Cortex of kidney (tissue), 1 donor: ENCODE data around the gene CGB5.
"Not testable (repeated sequence)": the region's sequence is repeated elsewhere in the genome, so short reads cannot be mapped to it uniquely, and the experiment has no call there.

Experiments used
- DNase-seq: peaks from one replicate; lab custom pipeline; 2025; lab: John Stamatoyannopoulos, UW

Gene CGB5

DNA sequence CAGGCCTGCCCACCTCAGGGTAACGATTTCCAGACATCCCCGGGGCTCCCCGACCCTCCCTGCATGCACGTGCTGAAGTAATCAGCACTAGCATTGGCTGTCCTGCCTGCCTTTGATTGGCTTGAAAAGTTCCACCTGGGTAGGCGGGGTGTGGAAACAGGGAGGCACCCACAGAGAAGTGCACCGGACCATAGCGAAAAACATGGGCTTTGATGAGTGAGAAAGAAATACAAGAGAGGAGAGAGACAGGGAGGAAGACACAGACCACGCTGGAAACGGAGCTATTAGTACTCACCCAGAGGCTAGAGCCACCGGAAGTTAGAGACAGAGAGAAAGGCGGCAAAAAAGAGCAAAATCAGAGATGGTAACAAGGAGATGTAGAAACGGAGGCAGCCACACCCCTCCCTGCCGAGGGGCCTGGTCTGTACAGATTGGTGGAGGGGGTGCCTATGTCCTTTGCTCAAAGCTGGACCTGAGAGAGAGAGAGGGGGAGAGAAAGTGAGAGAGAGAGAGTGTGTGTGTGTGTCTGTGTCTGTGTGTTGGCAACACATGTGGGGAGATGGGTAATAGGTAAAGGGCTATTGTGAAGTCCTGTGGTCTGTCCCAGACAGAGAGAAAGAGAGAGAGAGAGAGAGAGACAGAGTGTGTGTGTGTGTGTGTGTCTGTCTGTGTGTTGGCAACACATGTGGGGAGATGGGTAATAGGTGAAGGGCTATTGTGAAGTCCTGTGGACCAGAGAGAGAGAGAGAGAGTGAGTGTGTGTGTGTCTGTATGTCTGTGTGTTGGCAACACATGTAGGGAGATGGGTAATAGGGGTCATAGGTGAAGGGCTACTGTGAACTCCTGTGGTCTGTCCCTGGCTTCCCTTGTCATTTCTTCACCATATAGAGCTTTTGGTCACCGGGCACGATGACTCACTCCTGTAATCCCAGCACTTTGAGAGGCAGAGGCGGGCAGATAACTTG, 22.4 kb upstream of the CGB5 start:
- no peak for DNase-seq

DNA sequence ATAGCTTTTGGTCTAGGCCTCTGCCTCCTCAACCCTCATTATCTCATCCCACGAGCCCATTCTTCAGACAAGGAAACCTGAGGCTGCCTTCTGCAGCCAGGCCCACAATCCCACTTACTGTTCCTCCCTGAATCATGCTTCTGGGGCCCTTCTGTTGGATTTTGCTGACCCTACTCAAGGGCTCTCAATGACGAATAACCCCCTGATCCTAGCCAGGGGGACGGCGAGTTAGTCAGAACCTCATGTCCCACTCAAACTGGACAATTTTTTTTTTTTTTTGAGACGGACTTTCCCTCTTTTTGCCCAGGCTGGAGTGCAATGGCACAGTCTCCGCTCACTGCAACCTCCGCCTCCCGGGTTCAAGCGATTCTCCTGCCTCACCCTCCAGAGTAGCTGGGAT, 21.5 kb upstream of the CGB5 start:
- no peak for DNase-seq

DNA sequence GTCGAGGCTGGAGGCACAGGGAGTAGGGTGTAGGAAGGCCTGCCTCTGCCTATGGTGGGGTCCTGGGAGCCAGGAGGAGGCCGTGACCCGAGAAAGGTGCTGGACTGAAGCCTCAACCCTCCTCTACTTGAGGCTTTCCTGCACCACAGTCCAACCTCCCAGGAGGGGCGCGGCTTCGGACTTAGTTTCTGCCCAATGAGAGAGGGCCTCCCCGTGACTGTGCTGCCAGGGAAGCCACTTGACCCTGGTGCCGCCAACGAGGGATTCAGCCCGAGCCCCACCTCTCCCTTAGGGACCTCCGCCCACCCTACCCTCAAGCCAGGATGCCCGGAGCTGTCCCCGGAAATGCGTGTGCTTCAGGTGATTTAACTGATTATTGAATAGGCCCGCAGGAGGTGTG, 19.4 kb upstream of the CGB5 start, which contains the start of gene CGB3:
CGB3 (minus strand) TSS at position 101 of the 400 bp plus-strand sequence. CDS start 362 bp downstream, outside the sequence.
- DNase-seq, result not testable (repeated sequence)

DNA sequence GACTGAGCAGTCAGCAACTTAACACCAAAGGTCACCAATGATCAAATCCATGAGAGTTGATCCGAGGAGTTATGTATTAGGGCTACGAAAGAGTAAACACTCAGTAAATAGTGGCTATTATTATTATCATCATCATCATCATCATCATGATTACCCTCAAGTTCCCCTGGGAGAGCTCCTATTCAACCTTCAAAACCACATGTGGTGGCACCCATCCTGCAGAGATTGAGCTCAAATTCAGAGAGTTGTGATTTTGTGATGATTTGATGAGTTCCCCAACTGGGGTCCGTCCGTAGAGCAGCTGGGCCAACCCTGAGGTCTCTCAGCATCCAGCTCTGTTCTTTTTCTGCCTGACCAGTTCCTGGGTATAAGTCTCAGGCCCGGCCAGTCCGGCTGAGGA, 18.6 kb upstream of the CGB5 start:
- DNase-seq, result not testable (repeated sequence)

DNA sequence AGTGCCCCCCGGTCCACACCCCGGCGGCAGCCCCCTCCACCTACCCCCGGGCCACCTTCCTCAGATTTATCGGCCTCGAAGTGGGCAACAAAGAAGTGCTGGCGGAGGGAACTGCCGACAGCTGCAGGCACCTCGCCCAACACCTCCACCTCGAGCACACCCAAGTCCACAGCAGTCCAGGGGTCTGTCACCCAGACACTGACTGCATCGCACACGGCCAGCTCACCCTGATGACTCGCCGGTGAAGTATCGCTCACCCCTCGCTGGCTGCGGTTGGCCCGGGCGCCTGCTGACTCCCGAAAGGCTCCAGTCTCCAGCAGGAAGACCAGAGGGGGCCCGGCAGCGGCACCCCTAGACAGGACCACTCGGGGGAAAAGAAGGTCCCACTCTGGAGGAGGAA, 18.0 kb upstream of the CGB5 start:
- DNase-seq, result not testable (repeated sequence)

DNA sequence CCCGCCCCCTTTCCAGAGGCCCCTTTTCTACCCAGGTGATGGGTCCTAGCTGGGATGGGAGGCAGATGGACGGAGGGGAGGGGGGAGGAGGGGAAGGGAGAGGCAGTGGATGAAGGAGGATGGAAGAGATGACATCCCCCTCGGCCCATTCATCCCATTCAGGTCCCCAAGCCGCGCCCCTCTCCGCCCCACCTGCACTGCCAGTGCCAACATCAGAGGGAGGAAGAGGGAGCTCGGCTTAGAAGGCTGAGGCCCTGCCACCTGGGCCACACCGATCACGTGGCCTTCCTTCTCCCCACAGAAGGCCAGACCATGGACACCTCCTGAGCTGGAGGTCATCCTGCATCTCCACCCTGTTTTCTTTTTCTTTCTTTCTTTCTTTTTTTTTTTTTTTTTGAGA, 15.0 kb upstream of the CGB5 start:
- not testable (repeated sequence) for DNase-seq

DNA sequence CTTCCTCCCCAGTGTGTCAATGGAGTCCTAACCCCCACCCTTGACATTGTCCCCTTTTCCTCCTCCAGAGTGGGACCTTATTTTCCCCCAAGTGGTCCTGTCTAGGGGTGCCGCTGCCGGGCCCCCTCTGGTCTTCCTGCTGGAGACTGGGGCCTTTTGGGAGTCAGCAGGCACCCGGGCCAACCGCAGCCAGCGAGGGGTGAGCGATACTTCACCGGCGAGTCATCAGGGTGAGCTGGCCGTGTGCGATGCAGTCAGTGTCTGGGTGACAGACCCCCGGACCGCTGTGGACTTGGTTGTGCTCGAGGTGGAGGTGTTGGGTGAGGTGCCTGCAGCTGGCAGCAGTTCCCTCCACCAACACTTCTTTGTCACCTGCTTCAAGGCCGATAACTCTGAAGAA, 13.9 kb upstream of the CGB5 start:
- DNase-seq, result not testable (repeated sequence)

DNA sequence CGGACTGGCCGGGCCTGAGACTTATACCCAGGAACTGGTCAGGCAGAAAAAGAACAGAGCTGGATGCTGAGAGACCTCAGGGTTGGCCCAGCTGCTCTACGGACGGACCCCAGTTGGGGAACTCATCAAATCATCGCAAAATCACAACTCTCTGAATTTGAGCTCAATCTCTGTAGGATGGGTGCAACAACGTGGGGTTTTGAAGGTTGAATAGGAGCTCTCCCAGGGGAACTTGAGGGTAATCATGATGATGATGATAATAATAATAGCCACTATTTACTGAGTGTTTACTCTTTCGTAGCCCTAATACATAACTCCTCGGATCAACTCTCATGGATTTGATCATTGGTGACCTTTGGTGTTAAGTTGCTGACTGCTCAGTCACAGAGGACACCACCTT, 13.3 kb upstream of the CGB5 start:
- DNase-seq, result not testable (repeated sequence)

DNA sequence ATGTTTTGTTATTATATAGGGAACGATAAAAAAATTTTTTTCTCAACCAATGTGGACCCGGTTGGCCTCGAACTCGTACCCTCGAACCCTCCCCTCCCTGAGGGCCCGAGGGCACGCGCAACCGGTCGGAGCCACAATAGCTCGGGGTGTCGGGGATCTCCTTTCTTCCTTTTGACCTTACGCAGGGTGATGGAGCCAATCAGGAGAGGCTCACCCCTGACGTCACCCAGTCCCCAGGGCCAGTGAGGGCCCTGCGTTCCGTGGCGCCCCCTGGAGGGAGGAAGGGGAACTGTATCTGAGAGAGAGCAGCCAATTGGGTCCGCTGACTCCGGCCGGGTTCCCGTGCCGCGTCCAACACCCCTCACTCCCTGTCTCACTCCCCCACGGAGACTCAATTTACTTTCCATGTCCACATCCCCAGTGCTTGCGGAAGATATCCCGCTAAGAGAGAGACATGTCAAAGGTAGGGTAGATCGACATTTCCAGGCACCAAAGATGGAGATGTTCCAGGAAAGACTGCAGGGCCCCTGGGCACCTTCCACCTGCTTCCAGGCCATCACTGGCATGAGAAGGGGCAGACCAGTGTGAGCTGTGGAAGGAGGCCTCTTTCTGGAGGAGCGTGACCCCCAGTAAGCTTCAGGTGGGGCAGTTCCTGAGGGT, 11.9 kb upstream of the CGB5 start, which contains the start of gene CGB2:
CGB2 (plus strand) TSS at position 249 of the 660 bp plus-strand sequence; CDS start at position 455, 206 bp downstream.
- not testable (repeated sequence) for DNase-seq

DNA sequence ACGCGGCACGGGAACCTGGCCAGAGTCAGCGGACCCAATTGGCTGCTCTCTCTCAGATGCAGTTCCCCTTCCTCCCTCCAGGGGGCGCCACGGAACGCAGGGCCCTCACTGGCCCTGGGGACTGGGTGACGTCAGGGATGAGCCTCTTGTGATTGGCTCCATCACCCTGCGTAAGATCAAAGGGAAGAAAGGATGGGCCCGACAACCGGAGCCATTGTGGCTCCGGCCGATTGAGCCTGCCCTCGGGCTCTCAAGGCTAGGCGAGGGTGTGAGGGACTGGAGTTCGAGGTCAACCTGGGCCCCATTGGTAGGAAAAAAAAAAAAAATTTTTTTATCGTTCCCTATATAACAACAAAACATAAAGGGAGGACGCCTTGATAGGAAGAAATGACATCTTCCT, 6.8 kb upstream of the CGB5 start, which contains the start of gene CGB1:
CGB1 (minus strand) TSS at position 81 of the 400 bp plus-strand sequence. CDS start 184 bp downstream, outside the sequence.
- DNase-seq, result not testable (repeated sequence)

DNA sequence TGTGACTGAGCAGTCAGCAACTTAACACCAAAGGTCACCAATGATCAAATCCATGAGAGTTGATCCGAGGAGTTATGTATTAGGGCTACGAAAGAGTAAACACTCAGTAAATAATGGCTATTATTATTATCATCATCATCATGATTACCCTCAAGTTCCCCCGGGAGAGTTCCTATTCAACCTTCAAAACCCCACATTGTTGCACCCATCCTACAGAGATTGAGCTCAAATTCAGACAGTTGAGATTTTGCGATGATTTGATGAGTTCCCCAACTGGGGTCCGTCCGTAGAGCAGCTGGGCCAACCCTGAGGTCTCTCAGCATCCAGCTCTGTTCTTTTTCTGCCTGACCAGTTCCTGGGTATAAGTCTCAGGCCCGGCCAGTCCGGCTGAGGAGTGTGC, 5.5 kb upstream of the CGB5 start:
- DNase-seq, result not testable (repeated sequence)

DNA sequence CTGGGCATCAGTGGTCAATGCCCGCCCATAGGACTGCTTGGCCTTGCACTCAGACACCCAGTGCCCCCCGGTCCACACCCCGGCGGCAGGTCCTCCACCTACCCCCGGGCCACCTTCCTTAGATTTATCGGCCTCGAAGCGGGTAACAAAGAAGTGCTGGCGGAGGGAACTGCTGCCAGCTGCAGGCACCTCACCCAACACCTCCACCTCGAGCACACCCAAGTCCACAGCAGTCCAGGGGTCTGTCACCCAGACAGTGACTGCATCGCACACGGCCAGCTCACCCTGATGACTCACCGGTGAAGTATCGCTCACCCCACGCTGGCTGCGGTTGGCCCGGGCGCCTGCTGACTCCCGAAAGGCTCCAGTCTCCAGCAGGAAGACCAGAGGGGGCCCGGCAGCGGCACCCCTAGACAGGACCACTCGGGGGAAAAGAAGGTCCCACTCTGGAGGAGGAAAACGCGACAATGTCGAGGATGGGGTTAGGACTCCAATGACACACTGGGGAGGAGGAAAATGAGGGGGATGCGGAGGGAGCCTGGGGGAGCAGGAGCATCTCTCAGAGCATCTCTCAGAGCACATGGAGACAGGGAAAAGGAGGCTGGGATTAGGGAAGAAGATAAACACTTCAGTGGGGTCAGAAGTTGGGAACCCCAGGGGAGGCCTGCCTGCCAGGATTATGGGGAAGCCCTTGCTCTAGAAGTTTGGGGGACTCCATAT, 4.9 kb upstream of the CGB5 start:
- DNase-seq, result not testable (repeated sequence)

DNA sequence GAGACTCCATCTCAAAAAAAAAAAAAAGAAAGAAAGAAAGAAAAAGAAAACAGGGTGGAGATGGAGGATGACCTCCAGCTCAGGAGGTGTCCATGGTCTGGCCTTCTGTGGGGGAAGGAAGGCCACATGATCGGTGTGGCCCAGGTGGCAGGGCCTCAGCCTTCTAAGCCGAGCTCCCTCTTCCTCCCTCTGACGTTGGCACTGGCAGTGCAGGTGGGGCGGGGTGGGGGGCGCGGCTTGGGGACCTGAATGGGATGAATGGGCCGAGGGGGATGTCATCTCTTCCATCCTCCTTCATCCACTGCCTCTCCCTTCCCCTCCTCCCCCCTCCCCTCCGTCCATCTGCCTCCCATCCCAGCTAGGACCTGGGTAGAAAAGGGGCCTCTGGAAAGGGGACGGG, 3.9 kb upstream of the CGB5 start:
- not testable (repeated sequence) for DNase-seq

DNA sequence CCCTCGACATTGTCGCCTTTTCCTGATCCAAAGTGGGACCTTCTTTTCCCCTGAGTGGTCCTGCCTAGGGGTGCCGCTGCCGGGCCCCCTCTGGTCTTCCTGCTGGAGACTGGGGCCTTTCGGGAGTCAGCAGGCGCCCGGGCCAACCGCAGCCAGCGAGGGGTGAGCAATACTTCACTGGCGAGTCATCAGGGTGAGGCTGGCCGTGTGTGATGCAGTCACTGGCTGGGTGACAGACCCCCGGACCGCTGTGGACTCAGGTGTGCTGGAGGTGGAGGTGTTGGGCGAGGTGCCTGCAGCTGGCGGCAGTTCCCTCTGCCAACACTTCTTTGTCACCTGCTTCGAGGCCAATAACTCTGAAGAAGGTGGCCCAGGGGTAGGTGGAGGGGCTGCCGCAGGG, 1.5 kb upstream of the CGB5 start:
- no peak for DNase-seq

DNA sequence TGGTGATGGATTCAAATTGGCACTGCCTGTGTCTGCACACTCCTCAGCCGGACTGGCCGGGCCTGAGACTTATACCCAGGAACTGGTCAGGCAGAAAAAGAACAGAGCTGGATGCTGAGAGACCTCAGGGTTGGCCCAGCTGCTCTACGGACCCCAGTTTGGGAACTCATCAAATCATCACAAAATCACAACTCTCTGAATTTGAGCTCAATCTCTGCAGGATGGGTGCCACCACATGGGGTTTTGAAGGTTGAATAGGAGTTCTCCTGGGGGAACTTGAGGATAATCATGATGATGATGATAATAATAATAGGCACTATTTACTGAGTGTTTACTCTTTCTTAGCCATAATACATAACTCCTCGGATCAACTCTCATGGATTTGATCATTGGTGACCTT, 982 bp upstream of the CGB5 start:
- DNase-seq, result not testable (repeated sequence)

DNA sequence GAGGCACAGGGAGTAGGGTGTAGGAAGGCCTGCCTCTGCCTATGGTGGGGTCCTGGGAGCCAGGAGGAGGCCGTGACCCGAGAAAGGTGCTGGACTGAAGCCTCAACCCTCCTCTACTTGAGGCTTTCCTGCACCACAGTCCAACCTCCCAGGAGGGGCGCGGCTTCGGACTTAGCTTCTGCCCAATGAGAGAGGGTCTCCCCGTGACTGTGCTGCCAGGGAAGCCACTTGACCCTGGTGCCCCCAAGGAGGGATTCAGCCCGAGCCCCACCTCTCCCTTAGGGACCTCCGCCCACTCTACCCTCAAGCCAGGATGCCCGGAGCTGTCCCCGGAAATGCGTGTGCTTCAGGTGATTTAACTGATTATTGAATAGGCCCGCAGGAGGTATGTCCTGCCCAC, 5.4 kb downstream of the CGB5 start, which contains the start of gene CGB8:
CGB8 (minus strand) TSS at position 101 of the 400 bp plus-strand sequence. CDS start 372 bp downstream, outside the sequence.
- DNase-seq, result not testable (repeated sequence)

DNA sequence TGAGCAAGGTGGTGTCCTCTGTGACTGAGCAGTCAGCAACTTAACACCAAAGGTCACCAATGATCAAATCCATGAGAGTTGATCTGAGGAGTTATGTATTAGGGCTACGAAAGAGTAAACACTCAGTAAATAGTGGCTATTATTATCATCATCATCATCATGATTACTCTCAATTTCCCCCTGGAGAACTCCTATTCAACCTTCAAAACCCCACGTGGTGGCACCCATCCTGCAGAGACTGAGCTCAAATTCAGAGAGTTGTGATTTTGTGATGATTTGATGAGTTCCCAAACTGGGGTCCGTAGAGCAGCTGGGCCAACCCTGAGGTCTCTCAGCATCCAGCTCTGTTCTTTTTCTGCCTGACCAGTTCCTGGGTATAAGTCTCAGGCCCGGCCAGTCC, 6.2 kb downstream of the CGB5 start:
- DNase-seq, result not testable (repeated sequence)

DNA sequence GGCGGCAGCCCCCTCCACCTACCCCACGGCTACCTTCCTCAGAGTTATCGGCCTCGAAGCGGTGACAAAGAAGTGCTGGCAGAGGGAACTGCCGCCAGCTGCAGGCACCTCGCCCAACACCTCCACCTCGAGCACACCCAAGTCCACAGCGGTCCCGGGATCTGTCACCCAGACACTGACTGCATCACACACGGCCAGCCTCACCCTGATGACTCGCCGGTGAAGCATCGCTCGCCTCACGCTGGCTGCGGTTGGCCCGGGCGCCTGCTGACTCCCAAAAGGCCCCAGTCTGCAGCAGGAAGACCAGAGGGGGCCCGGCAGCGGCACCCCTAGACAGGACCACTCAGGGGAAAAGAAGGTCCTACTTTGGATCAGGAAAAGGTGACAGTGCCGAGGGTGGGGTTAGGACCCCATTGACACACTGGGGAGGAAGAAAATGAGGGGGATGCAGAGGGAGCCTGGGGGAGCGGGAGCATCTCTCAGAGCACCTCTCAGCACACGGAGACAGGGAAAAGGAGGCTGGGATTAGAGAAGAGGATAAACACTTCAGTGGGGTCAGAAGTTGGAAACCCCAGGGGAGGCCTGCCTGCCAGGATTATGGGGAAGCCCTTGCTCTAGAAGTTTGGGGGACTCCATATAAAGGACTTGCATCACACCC, 6.9 kb downstream of the CGB5 start:
- not testable (repeated sequence) for DNase-seq

DNA sequence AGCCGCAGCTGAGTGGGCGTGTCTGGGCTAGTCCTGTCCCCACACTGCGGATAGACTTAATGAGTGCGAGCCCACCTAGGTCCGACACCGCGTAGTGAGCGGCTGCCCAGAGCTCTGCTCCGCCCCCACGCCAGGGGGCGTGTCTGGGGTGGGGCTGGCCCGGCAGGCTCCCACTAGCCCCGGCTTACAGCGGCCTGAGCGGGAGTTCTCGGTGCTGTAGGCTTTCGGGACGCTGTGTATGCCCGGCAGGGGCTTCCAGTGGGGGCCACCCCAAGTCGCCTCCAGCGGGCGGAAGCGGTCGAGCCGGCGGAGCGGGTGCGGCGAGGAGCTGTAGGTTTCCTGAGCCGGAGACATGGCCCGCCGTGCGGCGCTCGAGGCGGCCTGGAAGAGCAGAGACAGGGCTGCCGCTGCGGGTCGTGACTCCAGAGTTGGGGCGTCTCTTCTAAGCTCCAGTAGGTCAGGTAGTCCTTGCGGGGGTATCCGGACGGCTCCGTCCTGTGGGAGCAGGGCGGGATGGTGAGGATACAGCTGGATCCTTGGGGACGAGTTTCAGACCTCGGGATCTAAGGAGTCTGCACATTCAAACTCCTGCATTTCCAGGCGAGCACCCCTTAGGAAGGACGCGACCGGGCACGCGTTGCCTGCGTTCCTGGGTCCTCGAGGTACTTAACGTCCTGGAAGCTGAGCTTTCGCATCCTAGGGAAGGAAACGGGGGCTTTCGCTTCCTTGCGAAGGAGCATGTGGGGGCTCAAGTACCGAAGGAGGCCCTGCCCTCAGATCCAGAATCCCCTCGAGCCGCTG, 12.7 kb downstream of the CGB5 start:
- no peak for DNase-seq

DNA sequence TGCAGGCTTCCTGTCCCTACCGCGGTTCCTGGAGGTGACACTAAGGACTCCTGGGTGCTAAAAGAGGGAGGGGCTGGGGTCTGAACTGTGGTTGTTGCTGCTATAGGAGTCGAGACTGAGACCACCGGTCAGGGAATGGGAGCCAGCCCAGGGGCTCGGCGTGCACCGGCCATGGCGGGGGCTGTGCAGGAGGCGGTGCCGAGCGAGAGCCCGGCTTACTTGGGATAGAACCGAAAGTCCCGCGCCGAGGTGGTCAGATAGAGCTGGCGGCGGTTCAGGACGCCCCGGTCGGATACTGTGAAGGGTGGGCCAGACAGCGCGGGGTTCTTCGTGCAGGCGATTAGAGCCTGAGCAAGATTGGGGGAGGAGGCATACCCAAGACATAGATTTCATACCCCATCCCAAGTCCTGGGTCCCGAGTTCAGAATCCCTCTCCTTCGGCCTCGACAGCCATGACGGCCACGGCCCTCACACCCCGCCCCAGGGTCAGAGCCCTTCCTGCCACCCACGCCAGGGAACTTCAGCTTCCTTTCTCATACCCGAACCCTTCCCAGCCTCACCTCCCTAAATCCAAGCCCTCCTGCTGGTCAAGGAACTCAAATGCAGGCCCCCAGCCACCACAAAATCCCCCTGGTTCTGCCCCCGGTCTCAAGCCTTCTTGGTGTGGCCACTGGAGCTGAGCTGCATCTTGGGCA, 13.4 kb downstream of the CGB5 start:
- DNase-seq, result not testable (repeated sequence)
